IMR-90 (cell line): ENCODE measurements around the gene GRIN2A. TPM values are rescaled to one million over a fixed set of nuclear protein-coding genes. Genes with fewer than 3 reads are reported as not detected.

Experiments
- ATAC-seq: fragments of 200-7000 bp; cut with Tn5 transposase; 2 replicates; pipeline ENCODE4 v1.9.1; 2020; ENCODE audit warnings: low read depth, mild to moderate bottlenecking, moderate library complexity
- BruUV-seq: library from RNA; stranded (reverse); fragments of 400-500 nt; replicated peaks from 2 replicates; lab custom pipeline; 2021; lab: Mats Ljungman, UMichigan
- CTCF ChIA-PET: fragments of 300-600 bp; formaldehyde crosslinking; extraction: SDS; loops from one replicate; lab custom pipeline; 2021; ENCODE audit warnings: antibody characterized with exemption; lab: Yijun Ruan, JAX
- POLR2A ChIA-PET: fragments of 300-600 bp; sonication (Branson Sonifier 250); formaldehyde crosslinking; loops from one replicate; lab custom pipeline; 2022; ENCODE audit warnings: antibody characterized with exemption; ENCODE audit not compliant: unreplicated experiment; lab: Charles Lee
- DNase-seq: peaks from one replicate; pipeline ENCODE4 v3.0.0; 2013
- H2AFZ ChIP-seq: replicated peaks from 2 replicates; pipeline ENCODE3; 2013; ENCODE audit warnings: low read length, mild to moderate bottlenecking; ENCODE audit not compliant: poor library complexity
- H2AK5ac ChIP-seq: 2 replicates; pipeline ENCODE4 v1.6.1; 2013; ENCODE audit warnings: low read depth, low read length, inconsistent platforms
- H2AK9ac ChIP-seq: replicated peaks from 2 replicates; pipeline ENCODE3; 2013; ENCODE audit warnings: mild to moderate bottlenecking, low read depth, low read length, moderate library complexity; ENCODE audit not compliant: poor library complexity
- H2BK120ac ChIP-seq: 2 replicates; pipeline ENCODE4 v1.6.1; 2013; ENCODE audit warnings: low read depth, low read length, inconsistent platforms
- H2BK15ac ChIP-seq: 3 replicates; pipeline ENCODE4 v1.6.1; 2013; ENCODE audit warnings: low read depth, low read length, inconsistent platforms
- H2BK20ac ChIP-seq: 2 replicates; pipeline ENCODE4 v1.6.1; 2013; ENCODE audit warnings: low read depth, mild to moderate bottlenecking, inconsistent platforms, low read length, moderate library complexity
- H2BK5ac ChIP-seq: 2 replicates; pipeline ENCODE4 v1.6.1; 2013; ENCODE audit warnings: mild to moderate bottlenecking, low read depth, low read length, inconsistent platforms; ENCODE audit not compliant: poor library complexity, severe bottlenecking
- H3K14ac ChIP-seq: replicated peaks from 2 replicates; pipeline ENCODE4 v1.6.1; 2013; ENCODE audit warnings: low read depth, low read length, inconsistent platforms
- H3K18ac ChIP-seq: 2 replicates; pipeline ENCODE4 v1.6.1; 2013; ENCODE audit warnings: low read depth, low read length, control low read depth
- H3K23ac ChIP-seq: 2 replicates; pipeline ENCODE4 v1.6.1; 2013; ENCODE audit warnings: low read depth, low read length, inconsistent platforms
- H3K27ac ChIP-seq: 2 replicates; pipeline ENCODE4 v1.5.1; 2013; ENCODE audit warnings: mild to moderate bottlenecking, control low read depth, low read length; ENCODE audit not compliant: insufficient read depth
- H3K27me3 ChIP-seq: 2 replicates; pipeline ENCODE4 v1.6.1; 2013; ENCODE audit warnings: low read length; ENCODE audit not compliant: control insufficient read depth, insufficient read depth
- H3K36me3 ChIP-seq: 2 replicates; pipeline ENCODE4 v1.6.1; 2013; ENCODE audit warnings: low read length, mixed read lengths; ENCODE audit not compliant: control insufficient read depth, insufficient read depth
- H3K4ac ChIP-seq: 2 replicates; pipeline ENCODE4 v1.6.1; 2013; ENCODE audit warnings: low read depth, low read length, inconsistent platforms
- H3K4me1 ChIP-seq: 2 replicates; pipeline ENCODE4 v1.6.1; 2013; ENCODE audit warnings: low read length, mixed read lengths; ENCODE audit not compliant: control insufficient read depth, insufficient read depth
- H3K4me2 ChIP-seq: 2 replicates; pipeline ENCODE4 v1.6.1; 2013; ENCODE audit warnings: low read depth, mild to moderate bottlenecking, control low read depth, low read length, moderate library complexity
- H3K4me3 ChIP-seq: 2 replicates; pipeline ENCODE4 v1.5.1; 2013; ENCODE audit warnings: low read depth, mild to moderate bottlenecking, control low read depth, low read length, moderate library complexity; ENCODE audit not compliant: insufficient read depth
- H3K56ac ChIP-seq: 2 replicates; pipeline ENCODE4 v1.6.1; 2013; ENCODE audit warnings: low read length, inconsistent platforms; ENCODE audit not compliant: insufficient read depth; ENCODE audit errors: extremely low read depth
- H3K79me1 ChIP-seq, 2 experiments: 2 replicates each; pipeline ENCODE4 v1.6.1; 2013; ENCODE audit warnings: low read length in 2 of 2, inconsistent platforms in 1 of 2, low read depth in 1 of 2
- H3K9ac ChIP-seq: 2 replicates; pipeline ENCODE4 v1.6.1; 2013; ENCODE audit warnings: low read depth, low read length, control low read depth
- H3K9me1 ChIP-seq: 2 replicates; pipeline ENCODE4 v1.6.1; 2013; ENCODE audit warnings: low read length, inconsistent platforms; ENCODE audit not compliant: insufficient read depth
- H3K9me3 ChIP-seq: 2 replicates; pipeline ENCODE4 v1.6.1; 2013; ENCODE audit warnings: low read length; ENCODE audit not compliant: control insufficient read depth, insufficient read depth
- H4K20me1 ChIP-seq: 2 replicates; pipeline ENCODE4 v1.6.1; 2013; ENCODE audit warnings: low read length, inconsistent platforms; ENCODE audit not compliant: insufficient read depth
- H4K5ac ChIP-seq: 2 replicates; pipeline ENCODE4 v1.6.1; 2013; ENCODE audit warnings: mild to moderate bottlenecking, low read depth, low read length, control low read depth
- H4K8ac ChIP-seq, 2 experiments: 2 replicates each; pipeline ENCODE4 v1.6.1; 2013; ENCODE audit warnings: low read depth in 2 of 2, low read length in 2 of 2, control low read depth in 1 of 2, inconsistent platforms in 1 of 2
- H4K91ac ChIP-seq: 2 replicates; pipeline ENCODE4 v1.6.1; 2013; ENCODE audit warnings: low read depth, low read length, inconsistent platforms; ENCODE audit not compliant: insufficient read depth
- BHLHE40 ChIP-seq: fragments of 150-350 bp; IDR thresholded peaks from 2 replicates; pipeline ENCODE4 v1.6.1; 2016; ENCODE audit warnings: mild to moderate bottlenecking, low read depth, low read length
- CEBPB ChIP-seq: IDR thresholded peaks from 2 replicates; pipeline ENCODE4 v1.6.1; 2012; ENCODE audit warnings: low read depth, low read length, improper control_type of control experiment
- CHD1 ChIP-seq: IDR thresholded peaks from 2 replicates; pipeline ENCODE4 v1.6.1; 2012; ENCODE audit warnings: low read depth, low read length, improper control_type of control experiment
- FOS ChIP-seq: fragments of 150-350 bp; IDR thresholded peaks from 2 replicates; pipeline ENCODE4 v1.6.1; 2016; ENCODE audit warnings: low read depth, low read length
- MAZ ChIP-seq: IDR thresholded peaks from 2 replicates; pipeline ENCODE4 v1.6.1; 2012; ENCODE audit warnings: low read depth, mild to moderate bottlenecking, low read length, improper control_type of control experiment, moderate library complexity, borderline replicate concordance
- RAD21 ChIP-seq: IDR thresholded peaks from 2 replicates; pipeline ENCODE4 v1.6.1; 2012; ENCODE audit warnings: low read length, improper control_type of control experiment
- RFX5 ChIP-seq: IDR thresholded peaks from 2 replicates; pipeline ENCODE4 v1.8.0; 2012; ENCODE audit warnings: low read depth, mild to moderate bottlenecking, low read length, moderate library complexity
- SMC3 ChIP-seq: fragments of 150-350 bp; IDR thresholded peaks from 2 replicates; pipeline ENCODE4 v1.6.1; 2016; ENCODE audit warnings: low read depth, mild to moderate bottlenecking, antibody characterized with exemption, low read length, moderate library complexity
- WGBS, 2 experiments: methylation state at CpG; one replicate each; pipeline versions ENCODE4 v1.1.5 to v1.1.7; 2013; ENCODE audit warnings: missing lambda C conversion rate in 2 of 2; ENCODE audit not compliant: insufficient read length in 1 of 2; ENCODE audit errors: extremely low coverage in 2 of 2; 5-methylcytosine and 5-hydroxymethylcytosine counted together
- dilution Hi-C: fragments of 300-500 bp; cut with HindIII; formaldehyde crosslinking; loops from one replicate; pipeline ENCODE4 v1.14.3; 2018; ENCODE audit warnings: low sequenced_read_pairs; ENCODE audit not compliant: unreplicated experiment
- in situ Hi-C: fragments of 300-500 bp; cut with MboI; formaldehyde crosslinking; loops from 3 replicates; pipeline ENCODE4 v1.14.3; 2019; ENCODE audit warnings: low sequenced_read_pairs, inconsistent platforms, mixed read lengths
- intact Hi-C: fragments of 100-400 bp; cut with micrococcal nuclease; formaldehyde crosslinking; loops from 2 replicates; pipeline ENCODE4 v1.10.0; 2022
- polyA plus RNA-seq, 3 experiments: library from polyadenylated mRNA; depleted of rRNA; stranded (reverse); fragments of >200 nt; gene quantifications; 2 replicates each; pipeline ENCODE4 v1.2.3, GENCODE V29; 2012; ENCODE audit warnings: low replicate concordance in 1 of 3
- total RNA-seq: library from RNA; depleted of rRNA; stranded (reverse); fragments of >200 nt; gene quantifications from 2 replicates; pipeline ENCODE4 v1.2.3, GENCODE V29; 2012
- TF ChIP-seq, protein P1 (sequence below): conservative IDR thresholded peaks from 2 replicates; pipeline ENCODE4 v1.5.1; 2012; ENCODE audit warnings: mild to moderate bottlenecking, low read depth, low read length, improper control_type of control experiment

The GRIN2A gene
- total and polyA plus RNA-seq, 2 of the 4 experiments (the other 2 are of a cell fraction): under 0.01 TPM; not detected in 1

DNA sequence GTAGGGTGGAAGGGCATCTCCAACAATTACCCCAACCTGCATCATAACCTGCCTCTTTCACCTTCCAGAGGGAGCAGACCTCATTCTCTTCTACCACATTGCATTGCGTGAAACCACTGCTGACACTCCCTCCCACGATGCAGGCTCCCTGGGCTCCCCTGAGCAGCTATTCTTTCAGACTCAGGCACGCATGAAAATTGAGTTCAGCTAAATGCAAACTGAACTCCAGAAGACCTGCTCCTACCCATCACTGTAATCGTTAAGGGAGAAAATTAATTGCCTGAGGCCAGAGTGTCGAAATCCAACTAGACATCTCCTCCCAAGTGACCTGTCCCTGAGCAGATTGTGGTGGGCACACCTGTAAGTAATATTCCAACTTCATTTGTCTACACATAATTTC is 186.0 kb downstream of the GRIN2A start:
- DNase-seq (no peak), ATAC-seq (no peak)
- ChIA-PET POLR2A (no interaction called here), CTCF (no interaction called here)
- H3K27ac ChIP-seq: no peak overlapping the region
- no peaks in the 10 kb centered on the region for H3K9me1 ChIP-seq
- no peaks in the 10 kb centered on the region for H3K4me1 ChIP-seq
- WGBS, 2 experiments: no CpG with 5 or more reads among the region's 5 CpGs
- H2BK15ac ChIP-seq: no peak overlapping the region
- intact Hi-C loops: no loop called here
- dilution Hi-C loops: no loop called here
- H2BK5ac ChIP-seq: no peak overlapping the region
- no peak overlapping the region for H4K5ac ChIP-seq
- H4K20me1 ChIP-seq: no peaks in the 10 kb centered on the region
- H3K14ac ChIP-seq: no peak overlapping the region
- H4K91ac ChIP-seq: no peak overlapping the region
- no peak for TF ChIP-seq FOS
- TF ChIP-seq, protein P1, sequence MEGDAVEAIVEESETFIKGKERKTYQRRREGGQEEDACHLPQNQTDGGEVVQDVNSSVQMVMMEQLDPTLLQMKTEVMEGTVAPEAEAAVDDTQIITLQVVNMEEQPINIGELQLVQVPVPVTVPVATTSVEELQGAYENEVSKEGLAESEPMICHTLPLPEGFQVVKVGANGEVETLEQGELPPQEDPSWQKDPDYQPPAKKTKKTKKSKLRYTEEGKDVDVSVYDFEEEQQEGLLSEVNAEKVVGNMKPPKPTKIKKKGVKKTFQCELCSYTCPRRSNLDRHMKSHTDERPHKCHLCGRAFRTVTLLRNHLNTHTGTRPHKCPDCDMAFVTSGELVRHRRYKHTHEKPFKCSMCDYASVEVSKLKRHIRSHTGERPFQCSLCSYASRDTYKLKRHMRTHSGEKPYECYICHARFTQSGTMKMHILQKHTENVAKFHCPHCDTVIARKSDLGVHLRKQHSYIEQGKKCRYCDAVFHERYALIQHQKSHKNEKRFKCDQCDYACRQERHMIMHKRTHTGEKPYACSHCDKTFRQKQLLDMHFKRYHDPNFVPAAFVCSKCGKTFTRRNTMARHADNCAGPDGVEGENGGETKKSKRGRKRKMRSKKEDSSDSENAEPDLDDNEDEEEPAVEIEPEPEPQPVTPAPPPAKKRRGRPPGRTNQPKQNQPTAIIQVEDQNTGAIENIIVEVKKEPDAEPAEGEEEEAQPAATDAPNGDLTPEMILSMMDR: no peak
- no peak for TF ChIP-seq SMC3
- no peak for TF ChIP-seq RAD21
- no peak for TF ChIP-seq CEBPB
- TF ChIP-seq RFX5: no peak
- no peak for TF ChIP-seq BHLHE40
- TF ChIP-seq MAZ: no peak
- no peak for TF ChIP-seq CHD1
- no peak overlapping the region for H2AK9ac ChIP-seq
- H3K9ac ChIP-seq: no peak overlapping the region
- no peak overlapping the region for H3K56ac ChIP-seq
- no peaks in the 10 kb centered on the region for H3K27me3 ChIP-seq
- BruUV-seq: no TSS peak
- H3K4me2 ChIP-seq: no peak overlapping the region
- H3K23ac ChIP-seq: no peak overlapping the region
- no peaks in the 10 kb centered on the region for H3K79me1 ChIP-seq
- no peak overlapping the region for H2AK5ac ChIP-seq
- in situ Hi-C loops: no loop called here
- no peak overlapping the region for H2BK20ac ChIP-seq
- H2BK120ac ChIP-seq: no peak overlapping the region
- peaks cover 8% of the 10 kb centered on the region for H3K9me3 ChIP-seq
- no peak overlapping the region for H4K8ac ChIP-seq
- no peak overlapping the region for H3K4ac ChIP-seq
- no peaks in the 10 kb centered on the region for H3K36me3 ChIP-seq
- no peak overlapping the region for H3K18ac ChIP-seq
- H2AFZ ChIP-seq: no peak overlapping the region
- no peak overlapping the region for H3K4me3 ChIP-seq
